Stromal cell of bone marrow (primary cell): ENCODE data around the gene RXRA.

Source experiments
- DNase-seq: peaks from one replicate; pipeline ENCODE4 v3.0.0-alpha.2; 2012; ENCODE audit warnings: low read depth

The RXRA gene

DNA sequence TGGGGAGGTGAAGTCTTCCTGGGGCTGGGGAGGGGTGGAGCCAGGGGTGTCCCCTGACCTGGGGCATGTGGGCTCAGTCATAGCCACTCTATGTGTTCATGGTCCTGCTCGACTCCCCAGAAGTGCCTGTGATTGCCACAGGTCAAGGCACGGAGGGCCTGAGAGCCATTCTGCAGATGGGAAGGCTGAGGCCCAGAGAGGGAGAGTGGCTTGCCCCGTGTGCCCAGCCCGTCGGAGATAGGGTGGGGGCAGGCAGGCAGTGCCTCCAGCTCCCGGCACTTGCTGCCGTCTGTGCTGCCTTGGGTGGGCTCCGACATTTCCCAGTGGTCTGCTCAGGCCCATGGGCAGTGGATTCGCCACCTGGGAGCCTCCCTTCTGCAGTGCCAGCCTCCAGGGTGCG lies 74.0 kb downstream of the RXRA start:
- DNase-seq = no peak

DNA sequence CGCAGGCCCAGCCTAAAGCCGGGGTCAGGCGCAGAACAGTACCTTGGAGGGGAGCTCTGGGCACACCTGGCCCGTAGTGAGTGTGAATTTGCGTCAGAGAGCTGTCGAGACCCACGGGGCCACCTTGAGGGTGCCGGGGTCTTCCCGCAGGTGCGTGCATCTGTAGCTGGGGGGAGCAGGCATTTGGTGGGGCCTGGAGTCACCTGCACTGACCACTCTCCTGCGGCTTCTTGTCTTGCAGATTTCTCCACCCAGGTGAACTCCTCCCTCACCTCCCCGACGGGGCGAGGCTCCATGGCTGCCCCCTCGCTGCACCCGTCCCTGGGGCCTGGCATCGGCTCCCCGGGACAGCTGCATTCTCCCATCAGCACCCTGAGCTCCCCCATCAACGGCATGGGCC lies 75.1 kb downstream of the RXRA start:
- no peak for DNase-seq

- DNase-seq = no peak
Measured at GRCh38 chr9:134402182-134402581, 75.9 kb downstream of the RXRA start.

- no peak for DNase-seq
Measured at GRCh38 chr9:134403292-134403681, 77.0 kb downstream of the RXRA start.

- DNase-seq = peak; percentile 92
Measured at GRCh38 chr9:134403682-134404301, 77.5 kb downstream of the RXRA start.

DNA sequence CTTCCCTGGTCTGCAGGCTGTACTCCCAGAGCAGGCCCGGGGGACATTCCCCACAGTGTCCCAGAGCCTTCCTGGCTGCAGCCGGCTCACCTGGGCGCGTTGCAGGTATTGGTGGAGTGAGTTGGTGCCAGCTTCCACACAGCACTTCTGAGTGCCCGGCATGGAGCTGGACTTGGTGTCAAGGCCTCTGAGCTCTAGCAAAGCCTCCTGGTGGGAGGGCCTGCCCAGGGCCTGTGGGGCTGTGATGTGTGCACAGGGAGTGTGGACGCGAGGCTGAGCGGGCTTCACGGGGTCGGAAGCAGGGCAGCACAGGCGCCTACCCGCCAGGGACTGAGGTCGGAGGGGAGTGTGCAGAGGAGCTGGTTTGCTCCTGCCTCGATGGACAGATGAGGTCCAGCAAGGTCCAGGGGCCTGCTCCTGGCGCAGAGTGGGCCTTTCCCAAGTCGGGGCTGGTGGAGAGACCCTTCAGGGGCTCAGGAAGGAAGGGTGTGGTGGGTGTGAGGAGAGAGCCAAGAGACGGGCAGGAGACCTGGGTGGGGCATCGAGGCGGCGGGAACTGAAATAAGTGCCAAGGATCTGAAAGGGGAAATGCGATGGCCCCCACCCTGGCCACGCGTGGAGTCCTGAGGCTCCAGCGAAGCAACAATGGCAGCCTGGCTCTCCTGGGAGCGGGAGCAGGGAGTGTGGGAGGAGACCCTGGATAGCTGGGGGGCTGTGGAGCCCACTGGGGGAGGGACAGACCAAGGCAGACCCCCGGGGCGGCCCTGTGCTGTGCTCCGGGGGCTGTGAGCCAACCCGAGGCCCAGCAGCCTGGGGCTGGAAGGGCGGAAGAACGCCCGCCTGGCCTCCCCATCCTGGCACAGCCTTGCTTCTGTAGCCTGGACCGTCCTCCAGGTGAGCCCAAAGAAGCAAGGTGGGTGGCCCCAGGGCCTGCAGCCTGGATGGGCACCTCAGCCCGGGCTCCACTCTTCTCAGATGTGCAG lies 78.4 kb downstream of the RXRA start:
- no peak for DNase-seq

DNA sequence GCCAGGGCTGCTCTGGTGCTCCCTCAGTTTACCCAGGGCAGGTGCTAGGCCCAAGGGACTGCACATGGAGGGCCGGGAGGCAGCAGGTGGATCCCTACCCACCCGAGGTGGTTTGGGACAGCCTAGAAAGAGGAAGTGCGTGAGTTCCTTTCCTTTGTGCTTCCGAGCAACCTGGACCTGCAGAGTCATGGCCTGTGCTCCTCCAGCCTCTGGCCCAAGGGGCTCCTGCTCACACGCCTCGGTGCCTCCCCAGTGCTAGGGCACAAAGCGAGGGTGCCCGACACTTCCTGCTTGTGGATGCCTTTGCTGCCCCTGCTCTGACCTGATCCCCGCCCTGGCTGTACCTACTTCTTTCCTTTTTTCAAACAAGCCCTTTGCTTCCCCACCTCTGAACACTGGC lies 79.3 kb downstream of the RXRA start:
- no peak for DNase-seq

- peak; percentile 26 for DNase-seq
Measured at GRCh38 chr9:134406366-134407120, 80.3 kb downstream of the RXRA start.

DNA sequence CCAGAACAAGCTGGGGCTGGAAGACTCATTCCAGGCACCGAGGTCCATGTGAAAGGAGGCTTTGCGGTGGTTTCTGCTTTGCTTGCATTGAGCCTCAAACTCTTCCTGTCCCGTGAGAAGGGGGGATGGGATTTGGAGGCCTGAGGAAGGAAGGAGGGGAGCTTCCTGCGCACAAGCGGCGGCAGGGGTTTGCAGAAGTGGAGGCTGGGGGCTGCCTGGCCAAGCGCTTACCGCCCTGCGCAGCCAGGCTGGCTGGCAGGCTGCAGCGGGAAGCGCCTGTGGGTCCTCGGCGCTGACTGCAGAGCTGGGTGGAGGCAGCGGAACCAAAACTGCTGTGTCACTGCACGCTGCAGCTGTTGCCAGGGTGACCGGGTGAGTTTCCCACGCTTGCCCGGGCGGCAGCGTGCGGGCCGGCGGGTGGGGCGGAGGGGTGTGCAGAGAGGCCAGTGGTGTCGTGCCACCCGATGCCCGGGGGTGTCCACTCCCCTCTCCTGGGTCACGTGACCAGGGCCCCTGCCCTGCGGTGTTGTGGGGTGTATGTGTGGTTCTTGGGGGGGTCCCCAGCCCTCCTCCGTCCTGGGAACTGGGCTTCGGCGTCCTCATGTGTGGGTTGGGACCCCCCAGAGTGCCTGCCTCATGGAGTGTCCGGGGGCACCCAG lies 81.0 kb downstream of the RXRA start:
- peak; percentile 83 for DNase-seq

DNA sequence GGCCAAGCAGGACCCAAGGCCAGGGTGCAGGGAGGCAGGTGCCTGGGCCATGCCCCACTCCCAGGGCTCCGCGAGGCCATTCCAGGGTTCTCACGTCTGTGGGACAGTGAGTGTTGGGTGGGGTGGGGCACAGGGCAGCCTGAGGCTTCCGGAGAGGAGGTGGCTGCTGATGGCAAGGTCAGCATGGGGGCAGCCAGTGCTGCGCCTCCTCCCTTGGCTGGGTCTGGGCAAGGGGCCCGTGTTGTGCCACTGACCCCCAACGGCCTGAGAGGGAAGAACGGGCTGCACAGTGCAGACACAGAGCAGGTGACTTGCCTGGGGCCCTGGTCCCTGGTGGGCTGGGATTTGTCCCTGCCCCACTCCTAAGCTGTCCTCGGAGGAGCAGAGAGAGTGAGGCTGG lies 82.1 kb downstream of the RXRA start:
- no peak for DNase-seq

DNA sequence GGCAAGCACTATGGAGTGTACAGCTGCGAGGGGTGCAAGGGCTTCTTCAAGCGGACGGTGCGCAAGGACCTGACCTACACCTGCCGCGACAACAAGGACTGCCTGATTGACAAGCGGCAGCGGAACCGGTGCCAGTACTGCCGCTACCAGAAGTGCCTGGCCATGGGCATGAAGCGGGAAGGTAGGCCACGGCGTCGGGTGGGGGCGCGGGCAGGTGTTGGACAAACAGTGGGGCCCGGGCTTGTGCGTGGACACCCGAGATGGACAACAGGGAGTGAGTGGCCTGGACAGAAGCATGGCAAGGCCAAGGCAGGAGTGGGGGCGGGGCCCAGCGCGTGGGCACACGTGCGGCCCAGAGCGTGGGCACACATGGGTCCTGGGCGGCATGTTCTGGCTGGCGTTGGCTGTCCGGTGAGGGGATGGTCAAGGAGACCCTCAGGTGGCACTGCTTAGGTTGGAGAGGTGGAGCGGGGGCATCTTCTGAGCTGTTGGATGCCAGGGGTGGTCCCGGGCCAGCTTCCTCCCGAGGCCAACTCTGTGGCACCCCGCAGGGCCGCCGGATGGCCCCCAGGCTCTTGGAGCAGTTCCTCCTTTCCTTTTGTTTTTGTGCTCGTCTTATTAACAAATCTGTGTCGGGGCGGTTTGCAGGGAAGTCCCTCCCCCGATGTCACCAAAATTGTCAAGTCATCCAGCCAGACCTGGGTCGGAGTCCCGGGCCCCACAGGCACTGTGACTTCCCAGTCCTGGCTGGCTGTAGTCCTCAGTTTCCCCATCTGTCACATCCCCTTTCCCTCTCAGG lies 82.9 kb downstream of the RXRA start:
- no peak for DNase-seq

GRCh38 chr9:134410071-134410834 lies 84.0 kb downstream of the RXRA start:
- no peak for DNase-seq

- no peak for DNase-seq
Measured at GRCh38 chr9:134410835-134411217, 84.6 kb downstream of the RXRA start.

- no peak for DNase-seq
Measured at GRCh38 chr9:134411440-134412297, 85.4 kb downstream of the RXRA start.

DNA sequence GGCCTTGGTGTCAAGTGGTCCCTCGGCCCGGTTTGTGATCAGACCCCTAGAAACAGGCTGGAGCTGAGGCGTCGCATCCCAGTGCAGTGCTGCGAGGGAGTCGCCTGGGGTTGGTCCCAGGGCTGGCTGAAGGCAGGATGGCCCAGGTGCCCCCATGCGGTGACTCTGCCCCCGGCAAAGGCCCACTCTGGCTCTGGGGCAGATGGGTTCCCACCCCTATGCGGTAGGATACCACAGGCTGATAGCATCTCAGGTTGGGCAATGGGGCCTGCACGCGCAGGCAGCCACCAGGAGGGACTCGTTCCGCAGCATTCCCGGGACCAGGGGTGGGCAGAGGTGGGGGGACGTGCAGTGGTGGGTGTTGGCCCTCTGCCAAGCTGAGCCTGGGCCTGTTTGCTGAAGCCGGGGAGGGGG lies 86.0 kb downstream of the RXRA start:
- DNase-seq = no peak

GRCh38 chr9:134413112-134413715 lies 87.0 kb downstream of the RXRA start:
- DNase-seq = no peak

- DNase-seq = peak; percentile 50
Measured at GRCh38 chr9:134413890-134414623, 87.8 kb downstream of the RXRA start.

GRCh38 chr9:134414900-134415425 lies 88.7 kb downstream of the RXRA start:
- DNase-seq = no peak
